HPDE6-E6E7 (cell line): ENCODE results near the gene FCHSD2.
"Not testable (repeated sequence)": the region's sequence is repeated elsewhere in the genome, so short reads cannot be mapped to it uniquely, and the experiment has no call there.

ENCODE experiments used
- DNase-seq: peaks from one replicate; pipeline ENCODE4 v3.0.0; 2011; ENCODE audit warnings: missing footprints; ENCODE audit errors: extremely low spot score

Gene FCHSD2

DNA sequence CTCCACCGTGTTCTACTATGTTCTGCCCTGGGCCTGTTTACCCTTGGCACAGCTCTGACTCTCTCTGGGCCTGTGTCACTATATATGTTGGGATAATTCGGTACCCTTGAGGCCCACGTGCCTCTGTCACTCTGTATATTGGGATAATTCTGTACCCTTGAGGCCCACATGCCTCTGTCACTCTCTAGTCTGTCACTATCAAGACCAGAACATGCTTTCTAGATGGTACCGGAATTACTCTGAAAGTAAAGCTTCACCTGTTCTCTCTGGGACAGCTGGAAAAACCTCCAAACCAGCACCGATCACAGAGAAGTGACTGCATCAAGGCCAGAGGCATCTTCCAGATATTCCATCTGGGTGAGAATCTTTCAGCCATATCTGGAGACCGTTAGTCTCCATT, 9.3 kb upstream of the FCHSD2 start:
- no peak for DNase-seq

DNA sequence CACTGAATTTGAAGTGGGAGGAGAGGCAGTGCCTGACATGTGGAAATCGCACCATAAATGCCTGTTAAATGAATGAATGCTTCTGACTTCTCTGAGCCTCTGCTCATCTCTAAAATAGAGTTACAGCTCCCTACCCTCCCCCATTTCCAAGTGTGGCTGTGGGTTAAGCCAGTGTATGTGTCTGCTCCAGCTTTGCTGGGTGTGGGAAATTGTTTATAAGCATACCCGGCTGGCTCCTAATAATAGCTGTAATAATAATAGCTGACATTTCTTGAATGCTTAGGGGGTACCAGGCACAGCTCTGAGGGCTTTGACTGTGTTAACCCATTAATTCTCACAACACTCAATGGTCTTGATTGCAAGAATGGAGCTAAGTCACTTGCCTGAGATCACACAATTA, 7.0 kb upstream of the FCHSD2 start:
- DNase-seq: no peak

GRCh38 chr11:73147771-73148681, 5.9 kb upstream of the FCHSD2 start:
- no peak for DNase-seq

DNA sequence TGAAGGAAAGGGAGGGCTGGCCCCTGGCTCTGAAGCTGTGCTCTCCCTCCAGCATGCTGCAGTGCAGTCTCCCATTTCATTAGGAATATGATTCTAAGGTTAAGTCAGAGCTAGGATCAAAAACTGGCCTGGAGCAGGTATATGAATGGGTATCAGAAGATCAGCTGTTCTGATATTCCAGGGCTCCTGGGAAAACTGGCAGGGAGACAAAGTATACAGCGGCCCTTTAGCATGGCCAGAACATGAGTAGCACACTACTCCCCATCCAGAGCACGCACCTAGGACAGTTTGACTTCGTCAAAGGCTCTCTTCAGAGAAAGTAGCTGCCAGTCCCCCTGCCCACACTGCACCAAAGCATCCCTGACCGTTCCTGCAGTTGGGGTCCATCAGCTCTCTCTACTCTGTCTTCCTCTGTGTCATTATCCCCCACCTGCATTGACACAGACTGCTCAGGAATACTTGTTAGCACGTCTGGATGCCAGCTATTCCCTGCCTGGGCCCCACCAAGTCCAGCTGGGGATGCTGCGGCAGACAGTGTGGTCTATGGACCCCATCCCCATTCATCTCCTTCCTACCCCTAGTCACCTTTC, 4.0 kb upstream of the FCHSD2 start:
- DNase-seq: no peak

DNA sequence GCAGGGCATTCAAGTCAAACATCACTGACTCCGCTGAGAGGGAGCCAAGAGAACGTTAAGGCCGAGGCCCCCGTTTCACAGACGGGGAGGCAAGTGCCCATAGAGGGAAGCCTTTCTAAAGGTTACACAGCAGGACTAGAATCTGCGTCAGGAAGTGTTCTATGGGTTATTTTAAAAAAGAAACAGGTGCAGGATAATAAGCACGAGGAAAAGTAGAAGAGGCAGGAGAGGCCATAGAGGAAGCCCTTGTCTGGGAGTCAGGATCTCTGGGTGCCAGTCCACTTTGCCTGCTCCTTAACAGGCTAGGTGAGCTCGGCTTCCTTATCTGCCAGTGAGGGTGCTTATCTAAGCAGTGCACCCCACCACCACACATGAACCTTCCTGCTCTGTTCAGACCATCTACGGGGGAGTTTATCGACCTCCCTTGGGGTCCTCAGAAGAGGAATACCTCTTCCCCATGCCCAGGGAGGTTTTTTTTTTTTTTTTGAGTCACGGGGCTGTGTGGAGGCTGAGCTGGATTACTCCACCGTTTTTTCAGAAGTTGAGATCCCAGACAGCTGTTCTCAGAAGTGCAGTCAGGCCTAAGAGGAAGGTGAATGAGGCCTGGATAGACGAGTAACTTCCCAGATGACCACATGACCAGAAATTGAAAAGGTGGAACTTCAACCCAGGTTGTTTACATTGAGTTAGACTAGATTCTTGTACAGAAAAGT, 1.2 kb upstream of the FCHSD2 start:
- no peak for DNase-seq

GRCh38 chr11:73141309-73142127, 600 bp downstream of the FCHSD2 start:
- DNase-seq: peak; percentile 47

GRCh38 chr11:73141031-73141308, 1.1 kb downstream of the FCHSD2 start:
- no peak for DNase-seq

GRCh38 chr11:73140213-73141030, 1.7 kb downstream of the FCHSD2 start:
- no peak for DNase-seq

GRCh38 chr11:73139476-73140198, 2.5 kb downstream of the FCHSD2 start:
- DNase-seq: no peak

DNA sequence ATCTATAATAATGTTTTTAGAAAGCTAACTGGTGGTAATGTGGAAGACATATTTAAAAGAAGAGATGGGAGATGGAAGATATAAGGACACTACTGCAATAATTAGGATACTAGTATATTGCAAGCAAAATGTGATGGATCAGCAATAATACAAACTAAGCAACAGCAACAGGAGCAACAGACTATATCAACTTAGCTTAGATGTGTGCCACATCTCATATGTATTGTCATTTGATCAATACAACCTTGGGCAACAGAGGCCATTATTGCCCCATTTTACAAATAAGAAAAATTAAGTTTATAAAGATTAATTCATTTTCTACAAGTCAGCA, 4.2 kb downstream of the FCHSD2 start:
- DNase-seq: no peak

DNA sequence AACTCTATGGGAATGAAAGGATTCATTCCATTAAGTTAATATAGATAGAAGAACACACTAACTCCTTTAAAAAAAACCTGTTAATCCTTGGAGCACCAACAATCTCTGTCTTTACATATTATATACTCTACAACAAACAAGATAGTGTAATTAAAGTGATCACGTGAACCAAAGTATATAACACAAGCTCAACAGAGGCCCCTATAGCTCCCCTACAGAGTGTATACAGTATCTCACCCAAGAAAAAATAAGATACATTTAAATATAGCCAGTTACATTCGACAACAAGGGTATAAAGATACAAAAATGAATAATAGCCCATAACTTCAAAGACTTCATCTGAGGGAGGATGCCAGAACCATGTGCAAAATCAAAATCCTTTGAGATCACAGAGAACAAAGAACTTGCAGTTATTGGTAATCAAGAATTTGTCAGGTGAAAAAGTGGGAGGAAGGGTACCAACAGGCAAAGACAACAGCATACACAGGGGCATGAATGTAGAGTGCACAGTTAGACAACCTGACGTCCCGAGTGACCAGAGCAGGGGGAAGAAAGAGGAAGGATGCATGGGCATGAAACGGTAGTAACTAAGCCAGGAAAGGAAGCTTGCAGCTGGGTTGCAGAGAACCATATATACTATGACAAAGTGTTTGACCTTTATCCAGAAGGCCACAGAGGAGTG, 4.7 kb downstream of the FCHSD2 start:
- no peak for DNase-seq

- not testable (repeated sequence) for DNase-seq
These were observed 5.4 kb downstream of the FCHSD2 start for GRCh38 chr11:73136722-73137121.

GRCh38 chr11:73135346-73136284, 6.5 kb downstream of the FCHSD2 start:
- DNase-seq: no peak

DNA sequence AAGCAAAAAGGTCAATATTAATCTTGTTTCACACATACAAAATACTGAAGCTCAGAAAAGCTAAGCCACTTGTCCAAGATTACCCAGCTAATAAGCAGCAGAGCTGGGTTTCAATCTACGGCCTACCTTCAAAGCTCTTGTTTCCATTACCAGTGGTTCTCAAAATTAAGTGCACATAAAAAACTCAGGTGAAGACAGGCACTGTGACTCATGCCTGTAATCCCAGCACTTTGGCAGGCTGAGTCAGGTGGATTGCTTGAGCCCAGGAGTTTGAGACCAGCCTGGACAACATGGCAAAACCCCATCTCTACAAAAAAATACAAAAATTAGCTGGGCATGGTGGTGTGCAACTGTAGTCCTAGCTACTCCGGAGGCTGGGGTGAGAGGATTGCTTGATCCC, 9.8 kb downstream of the FCHSD2 start:
- DNase-seq: not testable (repeated sequence)

DNA sequence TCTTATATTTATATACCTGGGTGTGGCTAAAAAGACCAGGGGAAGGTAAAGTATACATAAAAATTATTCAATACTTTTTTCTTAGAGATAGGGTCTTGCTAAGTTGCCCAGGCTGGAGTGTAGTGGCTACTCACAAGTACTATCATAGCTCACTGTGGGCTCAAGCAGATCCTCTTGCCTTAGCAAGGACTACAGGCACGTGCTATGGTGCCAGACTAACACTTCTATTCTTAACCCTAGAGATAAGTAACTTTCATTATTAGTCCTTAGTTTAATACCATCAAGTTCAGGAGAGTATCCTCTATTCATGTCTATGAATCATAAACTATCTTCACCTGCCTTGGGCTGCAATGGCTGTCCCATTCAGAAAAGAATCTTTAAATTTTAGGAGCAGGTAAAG, 11.9 kb downstream of the FCHSD2 start:
- no peak for DNase-seq

DNA sequence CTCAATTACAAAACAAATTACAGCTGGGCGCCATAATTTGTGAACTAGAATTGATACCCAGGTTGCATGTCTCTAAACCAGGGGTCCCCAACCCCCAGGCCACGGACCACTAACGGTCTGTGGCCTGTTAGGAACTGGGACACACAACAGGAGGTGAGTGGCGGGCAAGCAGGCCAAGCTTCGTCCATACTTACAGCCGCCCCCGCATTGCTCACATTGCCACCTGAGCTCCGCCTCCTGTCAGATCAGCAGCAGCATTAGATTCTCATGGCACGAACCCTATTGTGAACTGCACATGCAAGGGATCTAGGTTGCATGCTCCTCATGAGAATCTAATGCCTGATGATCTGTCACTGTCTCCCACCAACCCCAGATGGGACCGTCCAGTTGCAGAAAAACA, 12.9 kb downstream of the FCHSD2 start:
- DNase-seq: no peak

DNA sequence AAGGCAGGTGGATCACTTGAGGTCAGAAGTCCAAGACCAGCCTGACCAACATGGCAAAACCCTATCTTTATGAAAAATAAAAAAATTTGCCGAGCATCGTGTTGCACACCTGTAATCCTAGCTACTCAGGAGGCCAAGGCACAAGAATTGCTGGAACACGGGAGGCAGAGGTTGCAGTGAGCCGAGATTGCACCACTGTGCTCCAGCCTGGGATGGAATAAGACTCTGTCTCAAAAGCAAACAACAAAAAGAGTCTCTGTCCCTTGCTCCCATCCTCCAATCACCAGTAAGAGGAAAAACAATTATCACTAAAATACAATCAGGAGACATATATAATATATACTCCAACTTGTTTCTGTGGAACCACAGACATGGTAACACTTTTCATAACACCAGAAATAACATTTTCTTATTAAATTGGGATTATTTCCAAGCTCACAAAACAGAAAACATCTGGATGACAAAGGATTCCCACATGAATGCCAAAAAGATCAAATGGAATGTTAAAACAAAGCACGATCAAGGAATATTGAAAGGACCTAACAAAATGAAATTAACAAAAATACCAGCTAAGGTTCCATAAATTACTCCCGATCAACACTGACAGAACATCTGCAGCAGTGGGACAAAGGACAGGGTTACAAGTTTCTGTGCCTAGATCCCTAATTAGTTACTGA, 15.2 kb downstream of the FCHSD2 start:
- no peak for DNase-seq

- DNase-seq: no peak
These were observed 17.3 kb downstream of the FCHSD2 start for GRCh38 chr11:73124800-73125199.
